ENCODE results near the gene TMEM59L.

DNA sequence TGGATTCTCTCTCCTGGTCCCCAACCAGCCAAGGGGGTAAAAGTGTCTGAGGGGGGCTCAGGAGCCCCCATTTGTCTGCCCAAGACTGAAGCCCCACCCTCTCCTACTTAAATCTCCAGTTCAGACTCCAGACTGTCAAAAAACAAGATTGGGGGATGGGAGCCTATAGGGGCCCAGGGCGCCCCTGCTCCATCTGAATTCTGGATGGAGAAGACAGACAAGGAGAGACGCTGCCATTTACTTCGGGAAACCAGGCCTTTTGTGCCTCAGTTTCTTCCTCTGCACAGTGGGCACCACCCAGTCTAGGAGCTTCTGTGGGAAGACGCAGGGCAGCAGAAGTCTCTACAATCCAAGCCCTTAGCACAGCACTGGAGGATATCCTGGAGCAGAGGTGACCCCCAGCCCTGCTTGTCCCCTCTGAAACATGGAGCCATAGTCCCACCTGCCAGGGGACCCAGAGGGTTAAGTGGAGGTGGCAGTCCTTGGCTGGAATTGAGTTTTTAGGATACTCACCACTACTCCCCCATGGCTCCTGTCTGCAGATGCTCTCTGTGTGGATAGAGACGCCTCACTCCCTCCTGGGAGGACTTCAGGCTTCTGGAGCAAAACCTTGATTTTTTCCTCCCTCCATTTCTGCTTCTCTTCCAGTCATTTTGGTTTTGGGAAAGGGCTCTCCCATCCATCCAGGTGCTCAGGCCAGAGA, 4.4 kb upstream of the TMEM59L start:
- TF ChIP-seq, protein P1, sequence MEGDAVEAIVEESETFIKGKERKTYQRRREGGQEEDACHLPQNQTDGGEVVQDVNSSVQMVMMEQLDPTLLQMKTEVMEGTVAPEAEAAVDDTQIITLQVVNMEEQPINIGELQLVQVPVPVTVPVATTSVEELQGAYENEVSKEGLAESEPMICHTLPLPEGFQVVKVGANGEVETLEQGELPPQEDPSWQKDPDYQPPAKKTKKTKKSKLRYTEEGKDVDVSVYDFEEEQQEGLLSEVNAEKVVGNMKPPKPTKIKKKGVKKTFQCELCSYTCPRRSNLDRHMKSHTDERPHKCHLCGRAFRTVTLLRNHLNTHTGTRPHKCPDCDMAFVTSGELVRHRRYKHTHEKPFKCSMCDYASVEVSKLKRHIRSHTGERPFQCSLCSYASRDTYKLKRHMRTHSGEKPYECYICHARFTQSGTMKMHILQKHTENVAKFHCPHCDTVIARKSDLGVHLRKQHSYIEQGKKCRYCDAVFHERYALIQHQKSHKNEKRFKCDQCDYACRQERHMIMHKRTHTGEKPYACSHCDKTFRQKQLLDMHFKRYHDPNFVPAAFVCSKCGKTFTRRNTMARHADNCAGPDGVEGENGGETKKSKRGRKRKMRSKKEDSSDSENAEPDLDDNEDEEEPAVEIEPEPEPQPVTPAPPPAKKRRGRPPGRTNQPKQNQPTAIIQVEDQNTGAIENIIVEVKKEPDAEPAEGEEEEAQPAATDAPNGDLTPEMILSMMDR (IDR thresholded peaks at IDR 0.05; ENCODE audit: low read depth, low read length, poor library complexity, severe bottlenecking), result no peak
- no peak for TF ChIP-seq EZH2phosphoT487 (IDR thresholded peaks at IDR 0.05; ENCODE audit: borderline replicate concordance, low read length)
